Smooth muscle cell (in vitro differentiated cells): ENCODE results near the gene PIK3AP1. TPM values are rescaled to one million over a fixed set of nuclear protein-coding genes. Genes with fewer than 3 reads are reported as not detected.
A peak's percentile ranks its signal among the peaks of the same experiment; 100 is the strongest.

Experiments
- DNase-seq: peaks from one replicate; lab custom pipeline; 2025; ENCODE audit not compliant: unreplicated experiment; lab: John Stamatoyannopoulos, UW
- H2AFZ ChIP-seq: fragments of 200-600 bp; sonication (generic); 2 replicates; pipeline ENCODE4 v1.6.0; 2016; ENCODE audit warnings: antibody characterized with exemption, low read depth, mild to moderate bottlenecking
- H3F3A ChIP-seq: fragments of 200-600 bp; sonication (generic); 2 replicates; pipeline ENCODE4 v1.6.0; 2017; ENCODE audit warnings: antibody characterized with exemption, low read depth
- H3K27ac ChIP-seq: fragments of 200-600 bp; sonication (generic); 2 replicates; pipeline ENCODE4 v1.5.1; 2016; ENCODE audit warnings: low read depth, mild to moderate bottlenecking
- H3K27me3 ChIP-seq: fragments of 200-600 bp; sonication (generic); 2 replicates; pipeline ENCODE4 v1.6.1; 2016; ENCODE audit warnings: low read depth, mild to moderate bottlenecking
- H3K36me3 ChIP-seq: fragments of 200-600 bp; sonication (generic); 2 replicates; pipeline ENCODE4 v1.5.1; 2016; ENCODE audit warnings: low read depth
- H3K4me1 ChIP-seq: fragments of 200-600 bp; sonication (generic); 2 replicates; pipeline ENCODE4 v1.5.1; 2016; ENCODE audit warnings: low read depth
- H3K4me2 ChIP-seq: fragments of 200-600 bp; sonication (generic); 2 replicates; pipeline ENCODE4 v1.6.0; 2016; ENCODE audit warnings: mild to moderate bottlenecking
- H3K4me3 ChIP-seq: fragments of 200-600 bp; sonication (generic); 2 replicates; pipeline ENCODE4 v1.5.1; 2016; ENCODE audit warnings: mild to moderate bottlenecking
- H3K79me2 ChIP-seq: fragments of 200-600 bp; sonication (generic); 2 replicates; pipeline ENCODE4 v1.6.0; 2016; ENCODE audit warnings: low read depth, mild to moderate bottlenecking
- H3K9ac ChIP-seq: fragments of 200-600 bp; sonication (generic); 2 replicates; pipeline ENCODE4 v1.6.0; 2016; ENCODE audit warnings: low read depth
- H3K9me3 ChIP-seq: fragments of 200-600 bp; sonication (generic); replicated peaks from 2 replicates; pipeline ENCODE4 v1.5.1; 2016; ENCODE audit warnings: low read depth
- H4K20me1 ChIP-seq: fragments of 200-600 bp; sonication (generic); 2 replicates; pipeline ENCODE4 v1.6.0; 2016; ENCODE audit warnings: low read depth
- WGBS: methylation state at CpG from one replicate; pipeline ENCODE4 v1.1.7; 2016; ENCODE audit warnings: low lambda C conversion rate; 5-methylcytosine and 5-hydroxymethylcytosine counted together
- polyA plus RNA-seq: library from polyadenylated mRNA; unstranded; fragments of >200 nt; fragmentation: Nextera tagmentation; extraction: Ambion mirVana; gene quantifications from 2 replicates; pipeline ENCODE4 v1.2.1, GENCODE V29; 2016
- total RNA-seq: library from RNA; depleted of rRNA; stranded (reverse); fragments of >200 nt; gene quantifications from 2 replicates; pipeline ENCODE4 v1.2.3, GENCODE V29; 2014
- TF ChIP-seq, protein P1 (sequence below): fragments of 200-600 bp; sonication (generic); IDR thresholded peaks from 2 replicates; pipeline ENCODE4 v1.5.1; 2017; ENCODE audit warnings: borderline replicate concordance, mild to moderate bottlenecking, antibody characterized with exemption; ENCODE audit not compliant: insufficient read depth, poor library complexity, severe bottlenecking

Gene PIK3AP1
- total and polyA plus RNA-seq, 2 experiments from 2014 or later, result 1.2 TPM; not detected in 1

DNA sequence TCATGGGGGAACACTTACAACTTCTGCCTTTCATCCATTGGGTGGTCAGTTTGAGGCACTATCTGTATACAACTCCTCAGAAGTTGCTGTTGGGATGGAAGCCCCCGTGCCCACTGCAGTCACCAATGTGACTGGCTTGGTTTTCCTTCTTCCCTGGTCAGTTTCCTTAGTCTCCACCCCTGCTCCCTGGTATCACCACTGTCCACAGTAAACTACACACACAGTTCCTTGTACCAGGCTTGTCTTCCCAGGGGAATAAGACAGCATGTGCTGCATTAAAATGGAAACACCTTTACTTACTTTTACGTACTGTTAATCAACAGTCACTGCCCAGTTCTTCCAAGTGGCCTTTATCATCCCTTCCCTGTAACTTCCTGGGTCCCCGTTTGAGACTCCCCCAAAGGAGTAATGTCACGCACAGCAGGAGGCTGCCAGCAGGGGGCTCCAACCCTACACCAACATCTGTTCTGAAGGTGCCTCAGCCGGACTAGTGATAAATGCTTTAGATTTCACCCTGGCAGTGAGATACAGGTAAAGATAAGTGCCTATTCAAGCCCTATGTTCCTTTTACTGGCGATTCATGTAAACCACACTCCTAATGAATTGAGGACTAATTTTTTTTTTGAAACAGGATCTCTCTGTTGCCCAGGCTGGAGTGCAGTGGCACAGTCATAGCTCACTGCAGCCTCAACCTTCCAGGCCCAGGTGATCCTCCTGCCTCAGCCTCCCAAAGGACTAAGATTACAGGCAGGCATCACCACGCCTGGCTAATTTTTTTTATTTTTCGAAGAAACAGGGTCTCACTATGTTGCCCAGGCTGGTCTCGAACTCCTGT is 45.3 kb upstream of the PIK3AP1 start:
- Histone ChIP-seq H3K4me3 (no peak overlapping the region), H3K27ac (no peak overlapping the region), H3K9me3 (no peaks in the 10 kb centered on the region), H3K4me1 (no peaks in the 10 kb centered on the region), H3K4me2 (no peak overlapping the region), H3K27me3 (no peaks in the 10 kb centered on the region), H3K9ac (no peak overlapping the region), H3K36me3 (no peaks in the 10 kb centered on the region), H4K20me1 (no peaks in the 10 kb centered on the region), H2AFZ (no peak overlapping the region), H3F3A (no peaks in the 10 kb centered on the region), H3K79me2 (no peaks in the 10 kb centered on the region)
- no peak for DNase-seq
- TF ChIP-seq, protein P1, sequence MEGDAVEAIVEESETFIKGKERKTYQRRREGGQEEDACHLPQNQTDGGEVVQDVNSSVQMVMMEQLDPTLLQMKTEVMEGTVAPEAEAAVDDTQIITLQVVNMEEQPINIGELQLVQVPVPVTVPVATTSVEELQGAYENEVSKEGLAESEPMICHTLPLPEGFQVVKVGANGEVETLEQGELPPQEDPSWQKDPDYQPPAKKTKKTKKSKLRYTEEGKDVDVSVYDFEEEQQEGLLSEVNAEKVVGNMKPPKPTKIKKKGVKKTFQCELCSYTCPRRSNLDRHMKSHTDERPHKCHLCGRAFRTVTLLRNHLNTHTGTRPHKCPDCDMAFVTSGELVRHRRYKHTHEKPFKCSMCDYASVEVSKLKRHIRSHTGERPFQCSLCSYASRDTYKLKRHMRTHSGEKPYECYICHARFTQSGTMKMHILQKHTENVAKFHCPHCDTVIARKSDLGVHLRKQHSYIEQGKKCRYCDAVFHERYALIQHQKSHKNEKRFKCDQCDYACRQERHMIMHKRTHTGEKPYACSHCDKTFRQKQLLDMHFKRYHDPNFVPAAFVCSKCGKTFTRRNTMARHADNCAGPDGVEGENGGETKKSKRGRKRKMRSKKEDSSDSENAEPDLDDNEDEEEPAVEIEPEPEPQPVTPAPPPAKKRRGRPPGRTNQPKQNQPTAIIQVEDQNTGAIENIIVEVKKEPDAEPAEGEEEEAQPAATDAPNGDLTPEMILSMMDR, result peak; percentile 82
- WGBS, result 65% methylated on average over 9 of the region's 9 CpGs

DNA sequence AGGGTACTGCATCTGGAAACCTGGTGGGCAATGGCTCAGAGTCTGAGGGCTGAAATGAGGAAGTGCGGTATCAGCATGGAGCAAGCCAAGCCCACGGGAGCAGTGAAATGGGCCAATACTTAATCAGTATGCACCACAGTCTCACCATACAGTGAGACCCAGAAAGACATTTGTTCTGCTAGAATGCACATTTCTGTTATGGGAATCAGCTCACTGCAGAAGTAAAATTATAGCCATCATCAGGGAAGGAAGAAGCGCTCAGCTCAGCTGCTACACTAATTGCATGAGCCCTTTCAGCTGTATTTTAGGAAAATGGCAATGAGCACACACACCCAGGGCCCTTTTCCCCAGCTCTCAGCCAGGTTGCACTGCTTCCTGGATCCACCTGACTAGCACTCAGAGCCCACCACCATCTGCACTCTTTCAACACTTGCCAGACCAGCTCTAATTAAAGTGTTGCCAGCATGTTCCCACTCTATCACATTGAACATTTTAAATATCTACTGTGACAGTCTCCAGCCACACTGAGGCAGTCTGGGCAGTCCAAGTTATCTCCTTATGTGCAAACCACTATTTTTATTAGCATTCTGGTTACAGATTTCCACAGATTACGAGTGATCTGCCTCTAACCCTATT is 44.2 kb upstream of the PIK3AP1 start:
- no peak for DNase-seq
- Histone ChIP-seq H3K4me3 (no peak overlapping the region), H3K79me2 (no peaks in the 10 kb centered on the region), H4K20me1 (no peaks in the 10 kb centered on the region), H3K4me2 (no peak overlapping the region), H2AFZ (no peak overlapping the region), H3K27me3 (no peaks in the 10 kb centered on the region), H3K9me3 (no peaks in the 10 kb centered on the region), H3F3A (no peaks in the 10 kb centered on the region), H3K9ac (no peak overlapping the region), H3K27ac (no peak overlapping the region), H3K4me1 (no peaks in the 10 kb centered on the region), H3K36me3 (no peaks in the 10 kb centered on the region)
- TF ChIP-seq, protein P1, result no peak
- WGBS, result 81% methylated on average over 4 of the region's 4 CpGs

DNA sequence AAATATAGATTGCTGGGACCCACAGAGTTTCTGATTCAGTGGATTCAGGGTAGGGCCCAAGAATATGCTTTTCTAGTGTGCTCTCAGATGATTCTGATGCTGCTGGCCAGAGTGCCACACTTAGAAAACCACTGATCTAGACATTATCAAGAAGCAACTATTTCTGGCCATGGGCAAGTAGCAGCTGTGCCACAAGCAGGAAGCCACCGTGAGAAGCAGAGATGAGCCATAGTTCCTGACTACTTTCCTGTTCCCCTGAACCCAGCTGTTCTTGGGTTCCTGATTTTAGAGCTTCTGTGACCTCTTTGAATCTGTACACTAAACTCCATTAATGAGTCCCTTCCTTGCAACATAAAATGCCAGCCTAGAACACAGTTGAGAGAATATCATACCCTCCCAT is 38.1 kb upstream of the PIK3AP1 start:
- H3K27me3 ChIP-seq, result no peaks in the 10 kb centered on the region
- no peak overlapping the region for H3K4me2 ChIP-seq
- no peak for DNase-seq
- no peaks in the 10 kb centered on the region for H3K79me2 ChIP-seq
- H3F3A ChIP-seq, result no peaks in the 10 kb centered on the region
- TF ChIP-seq, protein P1, result no peak
- H2AFZ ChIP-seq, result no peak overlapping the region
- no peaks in the 10 kb centered on the region for H4K20me1 ChIP-seq
- no peaks in the 10 kb centered on the region for H3K36me3 ChIP-seq
- no peaks in the 10 kb centered on the region for H3K9me3 ChIP-seq
- H3K9ac ChIP-seq, result no peak overlapping the region
- H3K27ac ChIP-seq, result no peak overlapping the region
- H3K4me3 ChIP-seq, result no peak overlapping the region
- H3K4me1 ChIP-seq, result no peaks in the 10 kb centered on the region
- 91% methylated on average over 1 of the region's 1 CpG for WGBS
